ENCODE data around the gene SPTBN1.

The SPTBN1 gene

GRCh38 chr2:54664238-54664786 lies 208.2 kb downstream of the SPTBN1 start:
- DNase-seq = no peak

- peak; percentile 13 for DNase-seq
Measured at GRCh38 chr2:54665436-54665856, 209.3 kb downstream of the SPTBN1 start.

GRCh38 chr2:54666131-54666633 lies 210.1 kb downstream of the SPTBN1 start:
- DNase-seq = no peak

- DNase-seq = no peak
Measured at GRCh38 chr2:54666634-54667265, 210.6 kb downstream of the SPTBN1 start.

- no peak for DNase-seq
Measured at GRCh38 chr2:54667266-54667639, 211.1 kb downstream of the SPTBN1 start.

GRCh38 chr2:54667726-54668650 lies 211.9 kb downstream of the SPTBN1 start:
- no peak for DNase-seq

- no peak for DNase-seq
Measured at GRCh38 chr2:54668711-54669110, 212.6 kb downstream of the SPTBN1 start.

- DNase-seq = no peak
Measured at GRCh38 chr2:54669677-54670484, 213.8 kb downstream of the SPTBN1 start.

- DNase-seq = no peak
Measured at GRCh38 chr2:54670485-54671009, 214.4 kb downstream of the SPTBN1 start.

- DNase-seq = no peak
Measured at GRCh38 chr2:54671010-54671409, 214.9 kb downstream of the SPTBN1 start.

GRCh38 chr2:54671875-54672589 lies 215.9 kb downstream of the SPTBN1 start:
- no peak for DNase-seq

- DNase-seq = no peak
Measured at GRCh38 chr2:54672590-54673456, 216.7 kb downstream of the SPTBN1 start.

- DNase-seq = no peak
Measured at GRCh38 chr2:54673501-54673998, 217.4 kb downstream of the SPTBN1 start.

- no peak for DNase-seq
Measured at GRCh38 chr2:54675281-54675680, 219.2 kb downstream of the SPTBN1 start.

- DNase-seq = no peak
Measured at GRCh38 chr2:54675738-54676137, 219.6 kb downstream of the SPTBN1 start.

- DNase-seq = no peak
Measured at GRCh38 chr2:54676656-54677055, 220.5 kb downstream of the SPTBN1 start.

- DNase-seq = no peak
Measured at GRCh38 chr2:54677476-54678265, 221.5 kb downstream of the SPTBN1 start.

- DNase-seq = no peak
Measured at GRCh38 chr2:54678719-54679118, 222.6 kb downstream of the SPTBN1 start.

GRCh38 chr2:54680397-54681041 lies 224.4 kb downstream of the SPTBN1 start:
- peak; percentile 12 for DNase-seq
